Testis (tissue), 3 donors: Measurements from ENCODE around the gene SLC9A3. TPM values are rescaled to one million over a fixed set of nuclear protein-coding genes. Genes with fewer than 3 reads are reported as not detected.

Experiments used
- DNase-seq: peaks from one replicate; pipeline ENCODE4 v3.0.0-alpha.2; 2019
- H3K27ac ChIP-seq, 2 donors: fragments of 200-600 bp; sonication (generic); one replicate each; pipeline ENCODE4 v1.5.1; 2019
- H3K27me3 ChIP-seq: fragments of 200-600 bp; sonication (generic); one replicate; pipeline ENCODE4 v1.5.1; 2019
- H3K36me3 ChIP-seq: fragments of 200-600 bp; sonication (generic); one replicate; pipeline ENCODE4 v1.5.1; 2017; ENCODE audit warnings: low read depth; ENCODE audit errors: missing control alignments
- H3K4me1 ChIP-seq: fragments of 200-600 bp; sonication (generic); one replicate; pipeline ENCODE4 v1.5.1; 2019
- H3K4me3 ChIP-seq, 2 donors: fragments of 200-600 bp; sonication (generic); one replicate each; pipeline ENCODE4 v1.5.1; 2017 to 2019
- H3K9me3 ChIP-seq: fragments of 200-600 bp; sonication (generic); one replicate; pipeline ENCODE4 v1.5.1; 2017
- CTCF ChIP-seq, 3 experiments: fragments of 450-650 bp in 2 of 3; fragments of 200-600 bp in 1 of 3; sonication (generic) in 1 of 3; IDR thresholded peaks; one replicate each; pipeline ENCODE4 v1.5.1; 2016 to 2019; ENCODE audit warnings: antibody characterized with exemption in 3 of 3, mild to moderate bottlenecking in 2 of 3, moderate library complexity in 1 of 3
- POLR2A ChIP-seq: fragments of 450-650 bp; IDR thresholded peaks from one replicate; pipeline ENCODE4 v1.6.1; 2017; ENCODE audit warnings: antibody characterized with exemption, mild to moderate bottlenecking, moderate library complexity
- WGBS, 2 donors: methylation state at CpG; one replicate each; pipeline ENCODE4 v1.1.5; 2018; 5-methylcytosine and 5-hydroxymethylcytosine counted together
- intact Hi-C: fragments of 100-400 bp; cut with DNase I; formaldehyde crosslinking; loops from one replicate; pipeline ENCODE4 v1.15.1; 2023; ENCODE audit warnings: low total_unique reads
- polyA plus RNA-seq: library from polyadenylated mRNA; stranded (reverse); fragments of 350-450 nt; fragmentation: Illumina TruSeq; extraction: RNeasy Lipid Tissue Mini Kit (QIAGEN cat#74804); gene quantifications from one replicate; pipeline ENCODE4 v1.2.3, GENCODE V29; 2014; ENCODE audit warnings: low read depth, low replicate concordance; ENCODE audit not compliant: insufficient read depth
- total RNA-seq, 2 donors: library from RNA; depleted of rRNA; stranded (reverse); fragments of >200 nt; gene quantifications; one replicate each; pipeline ENCODE4 v1.2.3, GENCODE V29; 2016

SLC9A3 gene
- total and polyA plus RNA-seq, 3 donors from 2014 or later = 2.3 to 3.8 (median 2.6) TPM

- Histone ChIP-seq H3K36me3 (no peaks in the 10 kb centered on the region), H3K4me1 (no peaks in the 10 kb centered on the region), H3K9me3 (no peaks in the 10 kb centered on the region), H3K4me3 (no peak overlapping the region), H3K27me3 (no peaks in the 10 kb centered on the region), H3K27ac (no peak overlapping the region)
- 72% methylated on average over 24 of the region's 24 CpGs for WGBS, 2 donors
- intact Hi-C loops = no loop called here
- DNase-seq = no peak
- TF ChIP-seq CTCF (IDR thresholded peaks at IDR 0.05) (no peak), POLR2A (no peak)
Observed at GRCh38 chr5:530001-530955, 6.0 kb upstream of the SLC9A3 start.

GRCh38 chr5:528629-529511 is 4.6 kb upstream of the SLC9A3 start:
- no peaks in the 10 kb centered on the region for H3K9me3 ChIP-seq
- DNase-seq = no peak
- H3K36me3 ChIP-seq = no peaks in the 10 kb centered on the region
- peak overlapping the region; percentile 12 to 20 for H3K4me3 ChIP-seq
- WGBS, 2 donors = 24 to 37% methylated on average over 17 to 28 of the region's 55 CpGs
- TF ChIP-seq POLR2A = no peak
- TF ChIP-seq CTCF (IDR thresholded peaks at IDR 0.05) = no peak
- intact Hi-C loops = no loop called here
- H3K27me3 ChIP-seq = no peaks in the 10 kb centered on the region
- H3K27ac ChIP-seq = no peak overlapping the region
- peaks cover under 1% of the 10 kb centered on the region for H3K4me1 ChIP-seq

GRCh38 chr5:527646-528628 is 3.7 kb upstream of the SLC9A3 start:
- Histone ChIP-seq H3K4me1 (peaks cover 8% of the 10 kb centered on the region), H3K27ac (no peak overlapping the region), H3K36me3 (no peaks in the 10 kb centered on the region), H3K27me3 (no peaks in the 10 kb centered on the region), H3K9me3 (no peaks in the 10 kb centered on the region), H3K4me3 (peak overlapping the region; percentile 12 to 20)
- TF ChIP-seq POLR2A (no peak), CTCF (IDR thresholded peaks at IDR 0.05) (no peak)
- intact Hi-C loops = no loop called here
- WGBS, 2 donors = 19 to 66% methylated on average over 6 to 56 of the region's 66 CpGs
- DNase-seq = no peak

GRCh38 chr5:526456-527088 is 2.3 kb upstream of the SLC9A3 start:
- H3K27me3 ChIP-seq = no peaks in the 10 kb centered on the region
- H3K4me3 ChIP-seq = no peak overlapping the region
- H3K9me3 ChIP-seq = no peaks in the 10 kb centered on the region
- H3K4me1 ChIP-seq = peaks cover 8% of the 10 kb centered on the region
- TF ChIP-seq POLR2A (no peak), CTCF (IDR thresholded peaks at IDR 0.05) (no peak)
- DNase-seq = no peak
- WGBS, 2 donors = 70 to 78% methylated on average over 7 to 14 of the region's 14 CpGs
- H3K27ac ChIP-seq = no peak overlapping the region
- no peaks in the 10 kb centered on the region for H3K36me3 ChIP-seq
- intact Hi-C loops = no loop called here
